ENCODE results near the gene CS. TPM values are rescaled to one million over a fixed set of nuclear protein-coding genes. Genes with fewer than 3 reads are reported as not detected.
"Not testable (repeated sequence)": the region's sequence is repeated elsewhere in the genome, so short reads cannot be mapped to it uniquely, and the experiment has no call there.

The CS gene
- total and polyA plus RNA-seq, 2 experiments from 2014 or later = 243 to 360 TPM

DNA sequence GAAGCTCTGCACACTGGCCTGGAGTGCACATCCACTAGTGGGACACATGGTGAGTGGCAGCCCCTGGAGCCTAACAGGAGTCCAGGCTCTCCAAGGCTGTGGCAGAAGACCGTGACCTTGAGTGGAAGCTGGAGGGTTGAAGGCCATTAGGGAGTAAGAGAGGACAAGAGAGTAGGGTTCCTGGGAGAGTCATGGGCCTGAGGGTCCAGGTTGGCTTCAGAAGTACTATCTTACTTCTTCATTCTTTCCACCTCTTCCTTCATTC is 39.0 kb upstream of the CS start:
- Histone ChIP-seq H3K4me1 (ENCODE audit: low read depth) (no peaks in the 10 kb centered on the region), H3K27ac (no peak overlapping the region), H3K36me3 (peaks cover 13% of the 10 kb centered on the region), H3K9me3 (ENCODE audit: low read depth) (no peaks in the 10 kb centered on the region), H3K4me3 (no peak overlapping the region), H3K27me3 (no peaks in the 10 kb centered on the region)
- TF ChIP-seq CTCF (IDR thresholded peaks at IDR 0.05; ENCODE audit: low read depth, low read length) = no peak
- DNase-seq (ENCODE audit: low read depth in 1 of 2, low spot score in 1 of 2) = no peak

- Histone ChIP-seq H3K27ac (no peak within 1 kb of the TSS), H3K9me3 (ENCODE audit: low read depth) (no peaks in the 10 kb centered on the region), H3K36me3 (peaks cover 8% of the 10 kb centered on the region), H3K27me3 (no peaks in the 10 kb centered on the region), H3K4me1 (ENCODE audit: low read depth) (no peaks in the 10 kb centered on the region), H3K4me3 (no peak within 1 kb of the TSS)
- no peak for DNase-seq (ENCODE audit: low read depth in 1 of 2, low spot score in 1 of 2)
- TF ChIP-seq CTCF (IDR thresholded peaks at IDR 0.05; ENCODE audit: low read depth, low read length) = no peak
Observed at GRCh38 chr12:56338308-56339157, 38.4 kb upstream of the CS start, which contains the start of gene IL23A. TSS of gene IL23A (plus strand) at chr12:56338884. CDS start at chr12:56339045, 161 bp downstream.

- peaks cover under 1% of the 10 kb centered on the region for H3K36me3 ChIP-seq
- no peaks in the 10 kb centered on the region for H3K27me3 ChIP-seq
- no peak for TF ChIP-seq CTCF (IDR thresholded peaks at IDR 0.05; ENCODE audit: low read depth, low read length)
- peaks cover 5% of the 10 kb centered on the region for H3K4me1 ChIP-seq (ENCODE audit: low read depth)
- no peak overlapping the region for H3K27ac ChIP-seq
- DNase-seq (ENCODE audit: low read depth in 1 of 2, low spot score in 1 of 2) = no peak
- no peak overlapping the region for H3K4me3 ChIP-seq
- no peaks in the 10 kb centered on the region for H3K9me3 ChIP-seq (ENCODE audit: low read depth)
Observed at GRCh38 chr12:56337753-56338251, 37.7 kb upstream of the CS start.

DNA sequence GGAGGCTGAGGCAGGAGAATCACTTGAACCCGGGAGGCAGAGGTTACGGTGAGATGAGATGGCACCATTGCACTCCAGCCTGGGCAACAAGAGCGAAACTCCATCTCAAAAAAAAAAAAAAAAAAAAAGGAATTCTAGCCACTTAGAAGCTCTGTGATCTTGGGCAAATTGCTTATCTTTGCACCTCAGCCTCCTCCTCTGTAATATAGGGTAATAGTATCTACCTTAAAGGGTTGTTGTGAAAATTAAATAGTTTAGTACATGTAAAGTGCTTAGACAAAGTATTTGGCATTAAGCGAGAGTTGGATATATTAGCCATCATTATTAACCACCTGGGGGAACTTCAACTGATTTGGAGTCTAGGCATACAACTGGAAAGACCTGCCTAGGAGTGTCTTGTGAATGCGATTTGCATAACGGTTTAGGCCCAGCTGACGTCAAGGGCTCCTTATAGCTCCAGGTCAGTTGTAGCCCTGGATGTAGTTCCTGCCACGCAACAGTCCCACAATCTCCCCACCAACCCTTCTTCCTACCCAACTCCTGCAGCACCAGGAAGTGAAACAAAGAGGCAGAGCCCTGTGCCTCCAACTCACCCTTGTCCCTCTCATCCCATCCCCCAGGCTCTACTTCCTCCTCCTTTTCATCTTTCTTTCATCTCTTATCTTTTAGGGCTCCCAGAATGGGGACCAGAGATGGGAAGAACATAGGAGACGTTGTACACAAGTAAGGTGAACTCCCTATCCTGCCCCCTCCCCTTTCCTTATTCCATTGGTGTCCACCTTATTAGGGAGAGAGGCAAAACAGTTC is 36.4 kb upstream of the CS start:
- Histone ChIP-seq H3K27ac (no peak overlapping the region), H3K4me1 (ENCODE audit: low read depth) (peaks cover 5% of the 10 kb centered on the region), H3K27me3 (no peaks in the 10 kb centered on the region), H3K9me3 (ENCODE audit: low read depth) (no peaks in the 10 kb centered on the region), H3K4me3 (no peak overlapping the region), H3K36me3 (no peaks in the 10 kb centered on the region)
- DNase-seq (ENCODE audit: low read depth in 1 of 2, low spot score in 1 of 2) = no peak
- no peak for TF ChIP-seq CTCF (IDR thresholded peaks at IDR 0.05; ENCODE audit: low read depth, low read length)

GRCh38 chr12:56335527-56335926 is 35.4 kb upstream of the CS start:
- not testable (repeated sequence) for H3K9me3 ChIP-seq (ENCODE audit: low read depth); H3K4me1 ChIP-seq (ENCODE audit: low read depth); H3K36me3 ChIP-seq; H3K4me3 ChIP-seq; H3K27me3 ChIP-seq; H3K27ac ChIP-seq; DNase-seq (ENCODE audit: low read depth in 1 of 2, low spot score in 1 of 2)

- Histone ChIP-seq H3K4me1 (ENCODE audit: low read depth) (peaks cover 5% of the 10 kb centered on the region), H3K4me3 (peak overlapping the region; percentile 57), H3K36me3 (no peaks in the 10 kb centered on the region), H3K27me3 (no peaks in the 10 kb centered on the region), H3K9me3 (ENCODE audit: low read depth) (no peaks in the 10 kb centered on the region), H3K27ac (peak overlapping the region; percentile 96)
- no peak for TF ChIP-seq CTCF (IDR thresholded peaks at IDR 0.05; ENCODE audit: low read depth, low read length)
- no peak for DNase-seq (ENCODE audit: low read depth in 1 of 2, low spot score in 1 of 2)
Observed at GRCh38 chr12:56334490-56334793, 34.3 kb upstream of the CS start.

Data from cardiac muscle cell (in vitro differentiated cells and primary cell).